Hepatocyte (in vitro differentiated cells): ENCODE measurements around the gene DOK5. TPM values are rescaled to one million over a fixed set of nuclear protein-coding genes. Genes with fewer than 3 reads are reported as not detected.

ENCODE experiments used
- DNase-seq: peaks from one replicate; pipeline ENCODE4 v3.0.0-alpha.2; 2016; ENCODE audit warnings: low spot score
- H2AFZ ChIP-seq: fragments of 200-600 bp; sonication (generic); 2 replicates; pipeline ENCODE4 v1.6.0; 2016; ENCODE audit warnings: antibody characterized with exemption, mild to moderate bottlenecking
- H3K27ac ChIP-seq: fragments of 200-600 bp; sonication (generic); 2 replicates; pipeline ENCODE4 v1.5.1; 2016; ENCODE audit warnings: mild to moderate bottlenecking
- H3K27me3 ChIP-seq: fragments of 200-600 bp; sonication (generic); 2 replicates; pipeline ENCODE4 v1.6.1; 2016
- H3K36me3 ChIP-seq: fragments of 200-600 bp; sonication (generic); replicated peaks from 2 replicates; pipeline ENCODE4 v1.5.1; 2016; ENCODE audit warnings: low read depth; ENCODE audit not compliant: insufficient read depth
- H3K4me1 ChIP-seq: fragments of 200-600 bp; sonication (generic); 2 replicates; pipeline ENCODE4 v1.5.1; 2016; ENCODE audit warnings: mild to moderate bottlenecking, moderate library complexity; ENCODE audit not compliant: insufficient read depth
- H3K4me2 ChIP-seq: fragments of 200-600 bp; sonication (generic); 2 replicates; pipeline ENCODE4 v1.6.0; 2016
- H3K4me3 ChIP-seq: fragments of 200-600 bp; sonication (generic); 2 replicates; pipeline ENCODE4 v1.5.1; 2016; ENCODE audit warnings: mild to moderate bottlenecking
- H3K79me2 ChIP-seq: fragments of 200-600 bp; sonication (generic); 2 replicates; pipeline ENCODE4 v1.6.0; 2017; ENCODE audit warnings: mild to moderate bottlenecking
- H3K9me2 ChIP-seq: fragments of 200-600 bp; sonication (generic); replicated peaks from 2 replicates; pipeline ENCODE4 v1.6.0; 2017; ENCODE audit warnings: mild to moderate bottlenecking; ENCODE audit not compliant: insufficient read depth
- H3K9me3 ChIP-seq: fragments of 200-600 bp; sonication (generic); 2 replicates; pipeline ENCODE4 v1.5.1; 2016; ENCODE audit warnings: low read depth, mild to moderate bottlenecking
- H4K20me1 ChIP-seq: fragments of 200-600 bp; sonication (generic); 2 replicates; pipeline ENCODE4 v1.6.0; 2016; ENCODE audit warnings: mild to moderate bottlenecking; ENCODE audit not compliant: insufficient read depth, poor library complexity, severe bottlenecking
- CTCF ChIP-seq: fragments of 200-600 bp; sonication (generic); IDR thresholded peaks from 2 replicates; pipeline ENCODE4 v1.5.1; 2016; ENCODE audit warnings: antibody characterized with exemption, mild to moderate bottlenecking; ENCODE audit not compliant: poor library complexity
- EZH2 ChIP-seq: fragments of 200-600 bp; sonication (generic); IDR thresholded peaks from 2 replicates; pipeline ENCODE4 v1.6.1; 2016; ENCODE audit warnings: antibody characterized with exemption, mild to moderate bottlenecking, borderline replicate concordance
- EZH2phosphoT487 ChIP-seq: fragments of 200-600 bp; sonication (generic); IDR thresholded peaks from one replicate; pipeline ENCODE4 v1.6.1; 2018; ENCODE audit warnings: antibody characterized with exemption, mild to moderate bottlenecking, low read depth, moderate library complexity; ENCODE audit not compliant: unreplicated experiment, severe bottlenecking
- WGBS: methylation state at CpG from one replicate; pipeline ENCODE4 v1.1.6; 2016; ENCODE audit warnings: low lambda C conversion rate; ENCODE audit errors: missing lambda C conversion rate; 5-methylcytosine and 5-hydroxymethylcytosine counted together
- polyA plus RNA-seq: library from polyadenylated mRNA; unstranded; fragments of >200 nt; fragmentation: Nextera tagmentation; extraction: Ambion mirVana; gene quantifications from 2 replicates; pipeline ENCODE4 v1.2.1, GENCODE V29; 2016
- total RNA-seq: library from RNA; depleted of rRNA; stranded (reverse); fragments of >200 nt; gene quantifications from 2 replicates; pipeline ENCODE4 v1.2.3, GENCODE V29; 2014

Gene DOK5
- total RNA-seq (4.9 and 7.0 TPM in 2 replicates), polyA plus RNA-seq (7.5 and 9.8 TPM in 2 replicates)

DNA sequence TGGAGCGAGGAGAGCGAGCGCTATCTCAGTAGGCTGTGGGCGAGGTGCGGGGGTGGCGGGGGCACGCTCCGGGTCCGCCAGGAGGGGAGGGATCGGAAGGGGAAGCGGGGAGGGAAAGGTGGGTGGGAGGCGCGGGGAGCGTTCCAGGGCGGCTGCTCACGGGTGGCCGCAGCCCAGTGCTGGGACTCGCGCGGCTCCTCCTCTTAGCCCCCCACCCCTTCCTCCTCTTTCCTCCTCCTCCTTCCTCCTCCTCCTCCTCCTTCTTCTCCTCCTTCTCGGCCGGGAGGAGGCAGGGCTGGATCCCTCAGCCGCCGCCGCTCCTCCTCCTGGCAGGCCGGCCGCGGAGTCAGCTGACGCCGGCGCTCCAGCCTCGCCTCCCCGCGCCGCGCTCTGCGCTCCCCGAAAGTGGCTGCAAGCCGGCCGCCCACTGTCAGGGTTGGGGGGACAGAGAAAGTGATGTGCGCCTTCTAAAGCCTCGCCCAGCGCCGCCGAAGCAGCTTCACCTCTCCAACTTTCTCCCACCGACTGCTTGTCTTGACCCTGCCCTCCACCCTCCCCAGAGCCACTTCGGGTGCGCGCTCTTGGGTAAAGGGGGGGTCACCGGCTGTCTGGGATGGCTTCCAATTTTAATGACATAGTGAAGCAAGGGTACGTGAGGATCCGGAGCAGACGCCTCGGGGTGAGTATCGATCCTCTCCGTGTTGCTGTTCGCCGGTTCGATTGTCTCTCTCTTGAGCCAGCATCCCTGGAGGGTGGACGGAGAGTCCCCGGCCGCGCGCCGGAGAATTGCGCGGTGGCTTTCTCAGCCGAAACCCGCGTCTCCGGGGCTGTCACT is at the start of gene DOK5:
Gene DOK5 (plus strand): TSS at position 260 of the 835 bp plus-strand sequence. CDS start 354 bp downstream, at position 614.
- under 1% methylated on average over 44 of the region's 71 CpGs for WGBS
- Histone ChIP-seq H3K9me3 (no peaks in the 10 kb centered on the region), H3K27ac (no peak within 1 kb of the TSS), H2AFZ (peak within 1 kb of the TSS; percentile 79), H3K4me1 (no peaks in the 10 kb centered on the region), H3K79me2 (peaks cover 5% of the 10 kb centered on the region), H3K27me3 (peaks cover 39% of the 10 kb centered on the region), H3K36me3 (no peaks in the 10 kb centered on the region), H3K4me2 (peak within 1 kb of the TSS; percentile 90), H3K9me2 (no peaks in the 10 kb centered on the region), H3K4me3 (peak within 1 kb of the TSS; percentile 80), H4K20me1 (no peaks in the 10 kb centered on the region)
- no peak for TF ChIP-seq CTCF
- no peak for TF ChIP-seq EZH2
- TF ChIP-seq EZH2phosphoT487: no peak
- peak; percentile 63 for DNase-seq

DNA sequence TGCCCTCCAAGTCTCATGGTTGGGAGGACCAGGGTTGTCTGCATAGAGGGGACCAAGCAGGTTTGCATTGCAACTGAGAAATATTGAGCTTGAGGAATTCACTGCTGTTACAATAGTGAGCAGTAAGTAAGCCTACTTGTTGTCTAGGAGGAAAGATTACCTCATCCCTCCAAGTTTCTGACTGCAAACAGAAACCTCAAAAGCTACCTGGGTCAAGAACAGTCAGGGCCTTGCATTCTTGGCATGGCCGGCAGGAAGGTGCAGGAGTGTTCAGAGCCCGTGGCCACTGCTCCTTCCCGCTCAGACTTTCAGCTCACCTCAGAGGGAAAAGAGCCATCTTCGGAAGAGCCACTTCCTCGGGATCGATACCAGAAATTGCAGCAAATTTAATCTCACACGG is 46.0 kb upstream of the DOK5 start:
- DNase-seq: no peak
- no peak overlapping the region for H3K4me2 ChIP-seq
- H3K36me3 ChIP-seq: no peaks in the 10 kb centered on the region
- no peak overlapping the region for H3K27ac ChIP-seq
- H3K27me3 ChIP-seq: no peaks in the 10 kb centered on the region
- no peaks in the 10 kb centered on the region for H4K20me1 ChIP-seq
- no peaks in the 10 kb centered on the region for H3K4me1 ChIP-seq
- peaks cover 2% of the 10 kb centered on the region for H3K9me3 ChIP-seq
- WGBS: 90% methylated on average over 7 of the region's 7 CpGs
- H3K79me2 ChIP-seq: no peaks in the 10 kb centered on the region
- no peak overlapping the region for H2AFZ ChIP-seq
- TF ChIP-seq EZH2: no peak
- no peak for TF ChIP-seq EZH2phosphoT487
- TF ChIP-seq CTCF: no peak
- H3K4me3 ChIP-seq: no peak overlapping the region
- H3K9me2 ChIP-seq: no peaks in the 10 kb centered on the region

- no peaks in the 10 kb centered on the region for H3K9me2 ChIP-seq
- no peak overlapping the region for H3K4me2 ChIP-seq
- H3K36me3 ChIP-seq: no peaks in the 10 kb centered on the region
- no peak for DNase-seq
- no peak overlapping the region for H3K27ac ChIP-seq
- no peak overlapping the region for H3K4me3 ChIP-seq
- H3K4me1 ChIP-seq: no peaks in the 10 kb centered on the region
- H3K27me3 ChIP-seq: no peaks in the 10 kb centered on the region
- no peak overlapping the region for H2AFZ ChIP-seq
- no peaks in the 10 kb centered on the region for H3K9me3 ChIP-seq
- WGBS: 83% methylated on average over 10 of the region's 10 CpGs
- no peaks in the 10 kb centered on the region for H4K20me1 ChIP-seq
- H3K79me2 ChIP-seq: no peaks in the 10 kb centered on the region
- TF ChIP-seq EZH2: no peak
- no peak for TF ChIP-seq CTCF
- TF ChIP-seq EZH2phosphoT487: no peak
Measured at GRCh38 chr20:54431156-54431944, 44.0 kb upstream of the DOK5 start.
